Ishikawa (cell line): ENCODE measurements around the gene FCN1.

Source experiments
- CEBPB ChIP-seq: IDR thresholded peaks from 2 replicates; pipeline ENCODE4 v1.6.1; 2012
- CREB1 ChIP-seq: IDR thresholded peaks from 2 replicates; pipeline ENCODE4 v1.6.1; 2012; ENCODE audit warnings: low read depth
- EGR1 ChIP-seq: IDR thresholded peaks from 2 replicates; pipeline ENCODE4 v1.6.1; 2012
- EP300 ChIP-seq: IDR thresholded peaks from 2 replicates; pipeline ENCODE4 v1.6.1; 2012; ENCODE audit warnings: borderline replicate concordance
- FOXM1 ChIP-seq: IDR thresholded peaks from 2 replicates; pipeline ENCODE4 v1.6.1; 2012; ENCODE audit warnings: low read depth, borderline replicate concordance
- MAX ChIP-seq: IDR thresholded peaks from 2 replicates; pipeline ENCODE4 v1.6.1; 2012
- NFIC ChIP-seq: IDR thresholded peaks from 2 replicates; pipeline ENCODE4 v1.6.1; 2012
- RAD21 ChIP-seq: IDR thresholded peaks from 2 replicates; pipeline ENCODE4 v1.6.1; 2012; ENCODE audit warnings: low read depth
- REST ChIP-seq: IDR thresholded peaks from 2 replicates; pipeline ENCODE4 v1.6.1; 2012; ENCODE audit warnings: low read depth, mild to moderate bottlenecking
- TAF1 ChIP-seq: IDR thresholded peaks from 2 replicates; pipeline ENCODE4 v1.6.1; 2012; ENCODE audit warnings: low read depth, mild to moderate bottlenecking
- TCF12 ChIP-seq: IDR thresholded peaks from 2 replicates; pipeline ENCODE4 v1.6.1; 2012; ENCODE audit warnings: low read depth
- TEAD4 ChIP-seq: IDR thresholded peaks from 2 replicates; pipeline ENCODE4 v1.6.1; 2012
- YY1 ChIP-seq: IDR thresholded peaks from 2 replicates; pipeline ENCODE4 v1.6.1; 2012; ENCODE audit warnings: low read depth
- ZBTB7A ChIP-seq: IDR thresholded peaks from 2 replicates; pipeline ENCODE4 v1.6.1; 2012; ENCODE audit warnings: low read depth
- TF ChIP-seq, protein P1 (sequence below): IDR thresholded peaks from 2 replicates; pipeline ENCODE4 v1.6.1; 2012

The FCN1 gene

DNA sequence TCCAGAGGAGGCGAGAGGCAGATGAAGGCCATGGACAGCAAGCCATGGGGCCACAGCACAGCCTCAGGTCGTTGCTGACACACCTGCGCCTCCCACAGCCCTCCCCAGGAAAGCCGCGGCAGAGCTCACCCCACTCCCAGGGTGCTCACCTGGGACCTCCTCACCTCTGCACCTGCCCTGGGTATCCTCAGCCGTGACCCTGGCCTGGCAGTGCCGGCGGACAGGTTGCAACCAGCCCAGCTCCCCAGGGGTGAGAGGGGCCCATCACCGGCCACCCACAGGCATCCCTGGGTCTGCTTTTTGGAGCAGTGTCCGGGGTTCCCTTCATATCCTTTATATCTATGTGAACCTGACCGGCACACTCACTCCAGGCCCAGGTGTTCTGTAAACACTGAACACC, 30.4 kb upstream of the FCN1 start:
- TF ChIP-seq ZBTB7A (no peak), TEAD4 (no peak), CREB1 (no peak), REST (no peak), NFIC (no peak), RAD21 (no peak), TCF12 (no peak), CEBPB (no peak), EGR1 (no peak)
- TF ChIP-seq, protein P1, sequence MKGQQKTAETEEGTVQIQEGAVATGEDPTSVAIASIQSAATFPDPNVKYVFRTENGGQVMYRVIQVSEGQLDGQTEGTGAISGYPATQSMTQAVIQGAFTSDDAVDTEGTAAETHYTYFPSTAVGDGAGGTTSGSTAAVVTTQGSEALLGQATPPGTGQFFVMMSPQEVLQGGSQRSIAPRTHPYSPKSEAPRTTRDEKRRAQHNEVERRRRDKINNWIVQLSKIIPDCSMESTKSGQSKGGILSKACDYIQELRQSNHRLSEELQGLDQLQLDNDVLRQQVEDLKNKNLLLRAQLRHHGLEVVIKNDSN, result no peak

- TF ChIP-seq FOXM1 (no peak), CEBPB (no peak), YY1 (no peak), TCF12 (no peak), CREB1 (no peak), REST (no peak), MAX (no peak), TEAD4 (no peak), TAF1 (no peak), EGR1 (no peak), NFIC (no peak), EP300 (no peak), ZBTB7A (no peak), RAD21 (no peak)
- TF ChIP-seq, protein P1, result no peak
These were observed 29.7 kb upstream of the FCN1 start for GRCh38 chr9:134947265-134947955.

GRCh38 chr9:134946663-134947062, 29.0 kb upstream of the FCN1 start:
- TF ChIP-seq RAD21, result no peak
- no peak for TF ChIP-seq NFIC
- no peak for TF ChIP-seq CREB1
- TF ChIP-seq EGR1, result no peak
- TF ChIP-seq, protein P1, result no peak
- no peak for TF ChIP-seq FOXM1
- TF ChIP-seq TCF12, result no peak
- no peak for TF ChIP-seq EP300
- no peak for TF ChIP-seq YY1
- TF ChIP-seq TAF1, result no peak
- TF ChIP-seq TEAD4, result no peak
- no peak for TF ChIP-seq ZBTB7A
- TF ChIP-seq CEBPB, result no peak

DNA sequence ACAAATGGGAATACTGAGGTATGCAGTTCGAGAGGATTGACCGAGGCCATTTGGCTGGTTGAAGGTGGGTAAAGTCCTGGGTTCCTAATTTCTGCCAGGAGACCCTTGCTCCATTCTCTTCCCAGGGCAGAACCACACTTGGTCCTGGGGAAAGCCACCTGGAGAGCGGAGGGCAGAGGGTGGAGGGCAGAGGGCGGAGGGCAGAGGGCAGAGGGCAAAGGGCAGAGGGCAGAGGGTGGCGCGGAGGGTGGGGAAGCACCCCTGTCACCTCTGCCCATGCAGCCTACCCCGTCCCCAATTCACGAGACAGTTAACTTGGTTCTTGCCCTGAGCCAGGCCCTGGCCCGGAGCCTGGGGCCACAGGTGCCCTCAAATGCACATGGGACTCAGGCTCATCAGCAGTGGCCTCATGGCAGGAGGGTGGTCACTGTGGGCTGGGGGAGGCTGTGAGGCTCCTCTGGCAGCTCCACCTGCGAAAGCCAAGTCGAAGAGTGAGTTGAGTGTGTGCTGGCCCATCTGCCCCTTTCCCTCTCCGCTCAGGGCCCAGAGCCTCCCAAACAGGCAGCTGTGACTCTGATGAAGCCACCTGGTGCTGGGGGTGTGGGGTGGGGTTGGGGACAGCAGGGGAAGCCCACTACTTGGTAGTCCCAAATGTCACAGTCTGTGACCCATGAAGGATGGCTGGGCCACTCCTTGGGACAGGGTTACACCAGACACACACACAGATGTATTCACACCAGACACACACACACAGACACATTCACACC, 28.0 kb upstream of the FCN1 start:
- TF ChIP-seq RAD21 (no peak), MAX (no peak), TEAD4 (no peak), YY1 (no peak), CEBPB (no peak), TCF12 (no peak), REST (no peak), EGR1 (no peak), CREB1 (no peak), FOXM1 (no peak), NFIC (no peak)
